Loucy (cell line): ENCODE results near the gene UNC80.

Source experiments
- H2AFZ ChIP-seq: fragments of 200-600 bp; sonication (generic); 2 replicates; pipeline ENCODE4 v1.6.0; 2016; ENCODE audit warnings: antibody characterized with exemption, mild to moderate bottlenecking, low read length, moderate library complexity
- H3F3A ChIP-seq: fragments of 200-600 bp; 2 replicates; pipeline ENCODE4 v1.6.0; 2016; ENCODE audit warnings: antibody characterized with exemption, low read depth, mild to moderate bottlenecking
- H3K27me3 ChIP-seq: fragments of 200-600 bp; sonication (generic); 2 replicates; pipeline ENCODE4 v1.6.1; 2014; ENCODE audit warnings: low read length, mild to moderate bottlenecking; ENCODE audit not compliant: insufficient read depth, poor library complexity, severe bottlenecking
- H3K36me3 ChIP-seq: fragments of 200-600 bp; sonication (generic); 2 replicates; pipeline ENCODE4 v1.6.1; 2016; ENCODE audit warnings: low read length; ENCODE audit not compliant: insufficient read depth
- H3K4me1 ChIP-seq: fragments of 200-600 bp; sonication (generic); 2 replicates; pipeline ENCODE4 v1.5.1; 2014; ENCODE audit warnings: low read length, mild to moderate bottlenecking; ENCODE audit not compliant: insufficient read depth, poor library complexity, severe bottlenecking
- H3K4me2 ChIP-seq: fragments of 200-600 bp; sonication (generic); 2 replicates; pipeline ENCODE4 v1.6.0; 2014; ENCODE audit warnings: antibody characterized with exemption, low read length, low read depth, mild to moderate bottlenecking; ENCODE audit not compliant: poor library complexity, severe bottlenecking
- H3K4me3 ChIP-seq: fragments of 200-600 bp; sonication (generic); 2 replicates; pipeline ENCODE4 v1.5.1; 2014; ENCODE audit warnings: low read length, mild to moderate bottlenecking, mixed read lengths; ENCODE audit not compliant: poor library complexity, severe bottlenecking
- H3K79me2 ChIP-seq: fragments of 200-600 bp; sonication (generic); 2 replicates; pipeline ENCODE4 v1.6.1; 2014; ENCODE audit warnings: low read length; ENCODE audit not compliant: insufficient read depth
- H3K9ac ChIP-seq: fragments of 200-600 bp; sonication (generic); 2 replicates; pipeline ENCODE4 v1.6.0; 2014; ENCODE audit warnings: mild to moderate bottlenecking, low read depth, low read length, moderate library complexity; ENCODE audit not compliant: poor library complexity, severe bottlenecking
- H3K9me2 ChIP-seq: fragments of 200-600 bp; sonication (generic); replicated peaks from 2 replicates; pipeline ENCODE4 v1.6.1; 2016; ENCODE audit warnings: low read depth, low read length, mixed read lengths
- H3K9me3 ChIP-seq: fragments of 200-600 bp; sonication (generic); 2 replicates; pipeline ENCODE4 v1.6.1; 2014; ENCODE audit warnings: mild to moderate bottlenecking, antibody characterized with exemption, low read length, low read depth; ENCODE audit not compliant: insufficient read depth
- H4K20me1 ChIP-seq: fragments of 200-600 bp; sonication (generic); 2 replicates; pipeline ENCODE4 v1.6.0; 2014; ENCODE audit warnings: antibody characterized with exemption, low read length, mild to moderate bottlenecking; ENCODE audit not compliant: insufficient read depth, poor library complexity, severe bottlenecking
- CTCF ChIP-seq: fragments of 200-600 bp; sonication (generic); conservative IDR thresholded peaks from 2 replicates; pipeline ENCODE4 v1.5.1; 2014; ENCODE audit warnings: mild to moderate bottlenecking, antibody characterized with exemption, low read length
- EZH2phosphoT487 ChIP-seq: fragments of 200-600 bp; IDR thresholded peaks from 2 replicates; pipeline ENCODE4 v1.6.1; 2018; ENCODE audit warnings: antibody characterized with exemption, mild to moderate bottlenecking, moderate library complexity, borderline replicate concordance

UNC80 gene

GRCh38 chr2:209984291-209984690 lies 212.7 kb downstream of the UNC80 start:
- H3K36me3 ChIP-seq, result no peaks in the 10 kb centered on the region
- no peak for TF ChIP-seq EZH2phosphoT487
- no peak for TF ChIP-seq CTCF
- H3K4me3 ChIP-seq, result no peak overlapping the region
- no peaks in the 10 kb centered on the region for H4K20me1 ChIP-seq
- H3K27me3 ChIP-seq, result no peaks in the 10 kb centered on the region
- no peaks in the 10 kb centered on the region for H3F3A ChIP-seq
- no peaks in the 10 kb centered on the region for H3K9me2 ChIP-seq
- no peaks in the 10 kb centered on the region for H3K9me3 ChIP-seq
- H3K9ac ChIP-seq, result no peak overlapping the region
- H3K4me2 ChIP-seq, result no peak overlapping the region
- no peaks in the 10 kb centered on the region for H3K79me2 ChIP-seq
- no peaks in the 10 kb centered on the region for H3K4me1 ChIP-seq
- H2AFZ ChIP-seq, result no peak overlapping the region

GRCh38 chr2:209985874-209986273 lies 214.2 kb downstream of the UNC80 start:
- Histone ChIP-seq H3K4me2 (no peak overlapping the region), H3K27me3 (no peaks in the 10 kb centered on the region), H3K36me3 (no peaks in the 10 kb centered on the region), H3K79me2 (no peaks in the 10 kb centered on the region), H3K4me1 (no peaks in the 10 kb centered on the region), H3K9me2 (no peaks in the 10 kb centered on the region), H3K4me3 (no peak overlapping the region), H3F3A (no peaks in the 10 kb centered on the region), H2AFZ (no peak overlapping the region; the same call in 1 of the 2 replicates), H3K9ac (no peak overlapping the region), H3K9me3 (no peaks in the 10 kb centered on the region), H4K20me1 (no peaks in the 10 kb centered on the region)
- TF ChIP-seq EZH2phosphoT487, result no peak

GRCh38 chr2:209986415-209986814 lies 214.8 kb downstream of the UNC80 start:
- H3K4me3 ChIP-seq, result no peak overlapping the region
- no peaks in the 10 kb centered on the region for H3K9me3 ChIP-seq
- H3F3A ChIP-seq, result no peaks in the 10 kb centered on the region
- H3K36me3 ChIP-seq, result no peaks in the 10 kb centered on the region
- no peak overlapping the region for H3K9ac ChIP-seq
- H3K4me1 ChIP-seq, result no peaks in the 10 kb centered on the region
- no peaks in the 10 kb centered on the region for H3K27me3 ChIP-seq
- no peaks in the 10 kb centered on the region for H4K20me1 ChIP-seq
- no peaks in the 10 kb centered on the region for H3K79me2 ChIP-seq
- H2AFZ ChIP-seq, result no peak overlapping the region
- H3K4me2 ChIP-seq, result no peak overlapping the region
- H3K9me2 ChIP-seq, result no peaks in the 10 kb centered on the region
- no peak for TF ChIP-seq CTCF
- no peak for TF ChIP-seq EZH2phosphoT487

DNA sequence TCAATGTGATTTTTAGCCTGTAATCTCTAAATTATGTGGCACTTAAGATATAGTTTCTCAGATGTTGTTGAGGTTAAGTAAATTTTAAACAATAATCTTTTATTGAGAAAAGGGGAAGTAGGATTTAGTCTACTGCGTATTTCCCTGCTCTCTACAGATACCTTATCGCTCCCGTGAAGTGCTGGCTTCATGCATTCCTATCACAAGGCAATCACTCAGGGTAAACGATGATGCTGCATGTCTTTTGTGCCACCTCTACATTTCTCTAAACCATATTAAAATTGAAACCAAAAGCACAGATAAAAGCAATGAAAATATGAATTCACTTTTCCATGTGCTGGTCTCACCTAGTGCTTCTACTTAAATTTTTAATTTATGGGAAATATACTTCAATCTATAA lies 216.4 kb downstream of the UNC80 start:
- Histone ChIP-seq H3K36me3 (no peaks in the 10 kb centered on the region), H3K9ac (no peak overlapping the region), H3K4me2 (no peak overlapping the region), H3F3A (no peaks in the 10 kb centered on the region), H3K79me2 (no peaks in the 10 kb centered on the region), H4K20me1 (no peaks in the 10 kb centered on the region), H3K9me3 (no peaks in the 10 kb centered on the region), H3K4me3 (no peak overlapping the region), H3K27me3 (no peaks in the 10 kb centered on the region), H2AFZ (no peak overlapping the region), H3K4me1 (no peaks in the 10 kb centered on the region), H3K9me2 (no peaks in the 10 kb centered on the region)
- TF ChIP-seq CTCF, result no peak
- TF ChIP-seq EZH2phosphoT487, result no peak
